Activated CD4-positive, alpha-beta T cell treated with anti-CD3 and anti-CD28 coated beads, Interleukin-2, Interleukin-4, amounts not matched to agents 100 ng/mL and 50 ng/mL, durations not matched to agents 16 hours and 8 hours (primary cell): ENCODE measurements around the gene DBF4B.

Experiments used
- DNase-seq: peaks from one replicate; pipeline ENCODE4 v3.0.0-alpha.2; 2020; ENCODE audit warnings: low spot score

The DBF4B gene

GRCh38 chr17:44760474-44761308 lies 52.2 kb downstream of the DBF4B start:
- DNase-seq: no peak

- DNase-seq: no peak
Observed at GRCh38 chr17:44761932-44762810, 53.7 kb downstream of the DBF4B start.

GRCh38 chr17:44763170-44763569 lies 54.7 kb downstream of the DBF4B start:
- no peak for DNase-seq

- no peak for DNase-seq
Observed at GRCh38 chr17:44765965-44766364, 57.5 kb downstream of the DBF4B start.

GRCh38 chr17:44766409-44767038 lies 58.1 kb downstream of the DBF4B start:
- DNase-seq: no peak

- no peak for DNase-seq
Observed at GRCh38 chr17:44767493-44767892, 59.0 kb downstream of the DBF4B start.

- no peak for DNase-seq
Observed at GRCh38 chr17:44768505-44769142, 60.2 kb downstream of the DBF4B start.

GRCh38 chr17:44769230-44769629 lies 60.8 kb downstream of the DBF4B start:
- DNase-seq: no peak

- DNase-seq: no peak
Observed at GRCh38 chr17:44769647-44770084, 61.2 kb downstream of the DBF4B start.

GRCh38 chr17:44770166-44770925 lies 61.9 kb downstream of the DBF4B start:
- no peak for DNase-seq

- no peak for DNase-seq
Observed at GRCh38 chr17:44772308-44773045, 64.0 kb downstream of the DBF4B start.

- DNase-seq: no peak
Observed at GRCh38 chr17:44773140-44773539, 64.7 kb downstream of the DBF4B start.

GRCh38 chr17:44774271-44775135 lies 66.0 kb downstream of the DBF4B start:
- DNase-seq: peak; percentile 90

GRCh38 chr17:44775136-44775837 lies 66.8 kb downstream of the DBF4B start:
- DNase-seq: peak; percentile 97

- no peak for DNase-seq
Observed at GRCh38 chr17:44775838-44776621, 67.6 kb downstream of the DBF4B start.

- no peak for DNase-seq
Observed at GRCh38 chr17:44776628-44777393, 68.3 kb downstream of the DBF4B start.
